Activated CD8-positive, alpha-beta memory T cell treated with anti-CD3 and anti-CD28 coated beads, Interleukin-2, amount 50 U/mL, for 48 hours (primary cell): ENCODE measurements around the gene PRRT1B.

Experiments
- DNase-seq: peaks from one replicate; pipeline ENCODE4 v3.0.0-alpha.2; 2020

The PRRT1B gene

GRCh38 chr9:131554087-131554842 lies 8.9 kb downstream of the PRRT1B start:
- DNase-seq = no peak

GRCh38 chr9:131554843-131555351 lies 9.6 kb downstream of the PRRT1B start:
- no peak for DNase-seq

GRCh38 chr9:131555841-131556673 lies 10.7 kb downstream of the PRRT1B start:
- no peak for DNase-seq

GRCh38 chr9:131557855-131558548 lies 12.7 kb downstream of the PRRT1B start:
- no peak for DNase-seq

- DNase-seq = no peak
Measured at GRCh38 chr9:131559421-131560000, 14.2 kb downstream of the PRRT1B start.

GRCh38 chr9:131562032-131562959 lies 17.0 kb downstream of the PRRT1B start:
- DNase-seq = no peak

- no peak for DNase-seq
Measured at GRCh38 chr9:131565369-131565768, 20.0 kb downstream of the PRRT1B start.

GRCh38 chr9:131566158-131566557 lies 20.8 kb downstream of the PRRT1B start:
- no peak for DNase-seq

GRCh38 chr9:131567910-131568309 lies 22.6 kb downstream of the PRRT1B start:
- no peak for DNase-seq

GRCh38 chr9:131574730-131575640 lies 29.7 kb downstream of the PRRT1B start:
- DNase-seq = no peak

GRCh38 chr9:131575946-131576853 lies 30.9 kb downstream of the PRRT1B start:
- no peak for DNase-seq

- no peak for DNase-seq
Measured at GRCh38 chr9:131577005-131578000, 32.0 kb downstream of the PRRT1B start.

GRCh38 chr9:131578021-131578420 lies 32.7 kb downstream of the PRRT1B start:
- no peak for DNase-seq

GRCh38 chr9:131578731-131579504 lies 33.6 kb downstream of the PRRT1B start:
- no peak for DNase-seq

- DNase-seq = no peak
Measured at GRCh38 chr9:131579789-131580211, 34.5 kb downstream of the PRRT1B start.

- DNase-seq = no peak
Measured at GRCh38 chr9:131580358-131580757, 35.0 kb downstream of the PRRT1B start.

- DNase-seq = no peak
Measured at GRCh38 chr9:131582056-131582455, 36.7 kb downstream of the PRRT1B start.
